GM21717 (cell line): ENCODE data around the gene POLR2I.

Experiments used
- ATAC-seq: cut with Tn5 transposase; IDR thresholded peaks from one replicate; pipeline ENCODE4 v1.9.1; 2021; ENCODE audit warnings: mild to moderate bottlenecking, moderate library complexity; ENCODE audit not compliant: unreplicated experiment

The POLR2I gene

GRCh38 chr19:36114721-36115452 lies at the start of gene POLR2I:
Gene POLR2I (minus strand): TSS chr19:36114875. CDS start chr19:36114856, 19 bp downstream.
- ATAC-seq, result peak; percentile 66

DNA sequence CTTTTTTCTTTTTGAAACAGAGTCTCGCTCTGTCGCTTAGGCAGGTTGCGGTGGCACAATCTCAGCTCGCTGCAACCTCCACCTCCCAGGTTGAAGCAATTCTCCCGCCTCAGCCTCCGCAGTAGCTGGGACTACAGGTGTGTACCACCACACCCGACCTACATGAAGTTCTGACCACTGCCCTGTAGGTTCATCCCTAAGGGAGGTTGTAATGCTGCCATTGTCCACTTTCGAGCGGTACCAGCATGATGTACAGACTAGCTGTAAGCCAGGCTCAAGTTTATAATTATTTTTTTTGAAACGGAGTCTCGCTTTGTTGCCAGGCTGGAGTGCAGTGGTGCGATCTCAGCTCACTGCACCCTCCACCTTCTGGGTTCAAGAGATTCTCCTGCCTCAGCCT lies 49.1 kb upstream of the POLR2I start:
- ATAC-seq, result no peak

DNA sequence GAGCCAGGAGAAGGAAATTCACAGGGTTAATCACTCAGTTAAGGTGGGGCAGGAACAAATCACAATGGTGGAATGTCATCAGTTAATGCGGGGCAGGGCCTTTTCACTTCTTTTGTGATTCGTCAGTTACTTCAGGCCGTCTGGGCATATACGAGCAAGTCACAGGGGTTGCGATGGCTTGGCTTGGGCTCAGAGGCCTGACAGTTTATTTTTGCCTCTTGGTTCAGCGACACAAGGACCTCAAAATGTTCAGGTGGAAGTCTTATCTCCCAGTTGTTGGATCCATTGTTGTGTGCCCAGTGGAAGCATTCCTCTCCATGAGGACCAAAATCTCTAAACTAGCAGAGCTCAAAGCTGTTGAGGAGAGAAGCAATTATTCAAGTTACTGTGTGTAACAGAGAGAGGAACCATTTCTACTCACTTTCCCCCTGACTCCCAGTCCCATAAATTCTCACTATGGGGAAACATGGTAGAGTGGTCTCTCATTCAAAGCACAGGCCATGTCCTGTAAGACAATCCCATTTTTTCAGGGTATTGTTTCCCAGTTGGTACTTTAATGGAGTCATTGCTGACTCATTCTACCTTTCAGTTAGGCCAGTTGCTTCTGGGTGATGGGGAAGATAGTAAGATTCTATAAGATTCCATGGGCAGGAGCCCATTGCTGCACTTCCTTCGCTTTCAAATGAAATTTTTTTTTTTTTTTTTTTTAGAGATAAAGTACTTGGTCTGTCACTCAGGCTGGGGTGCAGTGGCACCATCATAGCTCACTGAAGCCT lies 46.3 kb upstream of the POLR2I start:
- ATAC-seq, result no peak

DNA sequence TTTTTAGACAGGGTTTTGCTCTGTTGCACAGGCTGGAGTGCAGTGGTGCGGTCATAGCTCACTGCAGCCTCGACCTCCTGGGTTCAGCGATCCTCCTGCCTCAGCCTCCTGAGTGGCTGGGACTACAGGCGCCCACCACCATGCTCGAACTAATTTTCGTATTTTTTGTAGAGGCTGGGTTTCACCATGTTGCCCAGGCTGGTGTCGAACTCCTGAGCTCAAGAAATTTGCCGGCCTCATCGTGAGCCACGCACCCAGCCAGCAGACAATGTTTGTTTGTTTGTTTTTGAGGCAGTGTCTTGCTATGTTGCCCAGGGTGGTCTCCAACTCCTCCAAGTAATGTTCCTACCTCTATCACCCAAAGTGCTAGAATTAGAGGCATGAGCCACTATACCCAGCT lies 38.5 kb upstream of the POLR2I start:
- no peak for ATAC-seq

DNA sequence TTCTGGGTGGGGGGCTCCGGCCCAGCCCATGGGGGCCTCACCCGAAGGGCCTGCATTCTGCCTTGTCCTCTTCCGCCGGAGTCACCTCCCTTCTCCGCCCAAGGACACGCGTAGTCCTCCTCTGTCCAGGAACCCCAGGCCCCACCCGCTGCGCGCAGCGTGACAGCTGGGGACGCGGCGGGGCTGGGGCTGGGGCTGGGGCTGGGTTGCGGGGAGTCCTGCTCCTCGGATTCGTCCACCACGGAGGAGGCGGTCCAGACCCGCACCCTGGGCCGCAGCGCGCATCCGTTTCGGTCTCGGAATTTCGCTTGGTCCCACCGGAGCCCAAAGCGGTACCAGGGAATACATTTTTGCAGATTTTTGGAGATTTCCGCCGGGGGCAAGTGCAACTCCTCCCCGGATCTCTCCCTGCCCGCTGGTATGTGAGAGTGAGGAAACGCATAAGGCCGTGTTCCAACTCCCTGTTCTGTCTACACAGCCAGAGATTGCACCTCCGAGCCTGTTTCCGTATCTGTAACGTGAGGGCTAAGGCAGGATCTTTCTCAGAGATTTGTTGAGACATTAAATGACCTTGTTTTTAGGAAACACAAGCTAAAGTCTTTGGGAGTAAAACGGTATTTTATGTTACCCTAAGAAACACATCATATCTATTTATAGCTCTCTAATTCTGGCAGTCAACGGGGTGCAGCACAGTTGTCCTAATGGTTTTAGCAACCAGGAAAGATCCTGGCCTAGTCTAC lies 37.8 kb upstream of the POLR2I start, which contains the start of gene COX7A1:
Gene COX7A1, minus strand, starts transcription at position 96 of the 740 bp plus-strand sequence. Its CDS starts 40 bp downstream, at position 56.
- no peak for ATAC-seq

- no peak for ATAC-seq
These were observed 37.3 kb upstream of the POLR2I start for GRCh38 chr19:36152019-36152351.

DNA sequence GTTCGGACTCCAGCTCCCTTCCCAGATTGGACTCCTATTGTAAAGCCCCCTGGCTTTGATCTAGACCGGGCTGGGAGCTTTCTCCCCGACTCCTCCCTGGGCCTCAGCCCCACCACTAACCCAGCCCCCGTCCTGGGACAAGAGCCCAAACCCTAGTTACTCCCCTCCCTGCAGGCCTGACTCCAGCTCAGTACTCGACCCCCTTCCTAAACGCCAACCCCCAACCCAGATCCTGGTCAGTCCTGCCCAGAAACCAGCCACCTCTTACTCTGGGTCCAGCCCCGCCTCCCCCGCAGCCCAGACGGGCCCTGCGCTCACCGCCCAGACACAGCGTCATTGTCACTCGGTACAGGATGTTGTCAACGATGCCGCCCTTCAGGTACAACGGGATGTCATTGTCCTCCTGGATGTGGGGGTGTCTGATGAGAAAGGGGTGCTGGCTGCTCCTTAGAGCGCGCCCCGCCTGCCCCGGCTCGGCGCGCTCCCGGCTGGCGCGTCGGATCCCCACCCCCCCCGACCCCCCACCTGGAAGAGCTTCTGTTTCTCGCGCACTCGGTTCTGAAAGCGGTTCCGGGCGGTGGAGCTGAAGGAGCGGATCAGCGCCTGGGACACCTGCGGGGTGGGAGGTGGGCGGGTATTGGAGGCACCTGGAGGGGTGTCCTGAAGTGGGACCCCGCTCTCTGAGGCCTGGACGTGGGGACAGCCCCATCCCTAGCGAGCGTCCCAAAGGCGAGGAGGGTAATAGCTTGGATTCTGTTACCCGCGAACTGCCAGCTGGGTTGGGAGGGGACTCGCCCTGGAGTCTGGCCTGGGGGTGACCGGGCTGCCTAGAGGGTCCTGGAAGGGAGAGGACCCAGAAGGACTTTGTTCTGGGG lies 36.7 kb upstream of the POLR2I start:
- no peak for ATAC-seq

DNA sequence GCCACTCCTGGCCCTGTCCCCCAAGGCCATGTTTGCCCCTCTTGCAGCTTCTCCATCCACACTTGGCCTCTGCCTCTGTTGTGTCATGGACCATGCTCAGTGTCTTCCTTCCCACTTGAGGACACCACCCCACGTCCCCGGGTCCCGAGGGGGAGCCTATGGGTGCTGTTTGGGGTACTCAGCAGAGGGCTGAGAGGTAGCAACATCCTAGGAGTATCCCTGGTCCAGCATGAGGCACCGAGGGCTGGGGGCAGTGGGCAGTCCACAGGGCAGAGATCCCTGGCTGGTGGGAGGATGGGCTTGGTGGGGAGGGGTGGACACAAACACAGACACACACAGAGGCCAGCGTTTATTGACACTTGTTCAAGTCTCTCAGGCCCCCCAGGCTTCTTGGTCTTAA lies 35.9 kb upstream of the POLR2I start:
- no peak for ATAC-seq

DNA sequence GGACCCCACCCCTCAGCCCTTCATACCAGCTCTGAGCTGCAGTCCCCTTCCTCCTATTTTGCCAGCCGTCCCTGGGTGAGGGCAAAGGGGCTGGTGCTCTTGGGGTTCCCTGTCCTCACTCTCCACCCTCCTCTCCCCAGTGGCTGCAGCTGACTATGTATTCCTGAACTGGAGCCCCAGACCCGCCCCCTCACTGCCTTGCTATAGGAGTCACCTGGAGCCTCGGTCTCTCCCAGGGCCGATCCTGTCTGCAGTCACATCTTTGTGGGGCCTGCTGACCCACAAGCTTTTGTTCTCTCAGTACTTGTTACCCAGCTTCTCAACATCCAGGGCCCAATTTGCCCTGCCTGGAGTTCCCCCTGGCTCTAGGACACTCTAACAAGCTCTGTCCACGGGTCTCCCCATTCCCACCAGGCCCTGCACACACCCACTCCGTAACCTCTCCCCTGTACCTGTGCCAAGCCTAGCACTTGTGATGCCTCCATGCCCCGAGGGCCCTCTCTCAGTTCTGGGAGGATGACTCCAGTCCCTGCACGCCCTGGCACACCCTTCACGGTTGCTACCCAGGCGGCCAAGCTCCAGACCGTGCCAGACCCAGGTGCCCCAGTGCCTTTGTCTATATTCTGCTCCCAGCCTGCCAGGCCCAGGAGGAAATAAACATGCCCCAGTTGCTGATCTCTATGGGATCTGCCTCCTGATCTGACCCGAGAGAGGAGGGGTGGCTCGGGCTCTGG lies 35.2 kb upstream of the POLR2I start:
- ATAC-seq, result no peak

DNA sequence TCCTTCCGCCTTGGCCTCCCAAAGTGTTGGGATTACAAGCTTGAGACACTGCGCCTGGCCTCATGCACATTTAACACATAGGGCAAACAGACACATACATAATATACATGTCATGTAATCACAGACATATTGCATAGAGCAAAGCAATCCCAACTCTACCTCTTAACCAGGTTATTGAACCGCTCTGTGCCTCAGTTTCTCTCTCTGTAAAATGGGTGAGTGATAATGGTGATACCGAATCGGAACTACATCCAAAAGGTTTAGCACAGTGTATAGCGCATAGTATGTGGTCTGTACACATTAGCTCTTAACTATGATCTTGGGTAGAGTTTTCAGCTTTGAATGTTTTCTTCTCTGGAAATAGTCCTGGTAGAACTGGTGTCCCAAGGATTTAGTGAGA lies 29.9 kb upstream of the POLR2I start:
- no peak for ATAC-seq

DNA sequence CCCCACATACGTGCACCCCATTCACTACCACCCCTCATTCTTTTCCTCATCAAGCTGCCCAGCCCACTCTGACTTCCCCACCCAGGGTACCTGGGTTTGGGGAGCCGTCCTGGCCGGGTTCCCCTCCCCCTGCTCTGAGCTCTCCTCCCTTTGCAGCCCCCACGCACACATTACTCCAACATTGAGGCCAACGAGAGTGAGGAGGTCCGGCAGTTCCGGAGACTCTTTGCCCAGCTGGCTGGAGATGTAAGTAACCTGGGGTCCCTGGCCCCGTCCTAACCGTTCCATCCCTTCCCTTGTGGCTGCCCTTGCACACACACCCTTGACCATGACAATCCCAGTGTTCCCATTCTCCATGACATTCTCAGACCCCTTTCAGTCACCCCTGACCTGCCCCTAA lies 27.8 kb upstream of the POLR2I start:
- no peak for ATAC-seq

DNA sequence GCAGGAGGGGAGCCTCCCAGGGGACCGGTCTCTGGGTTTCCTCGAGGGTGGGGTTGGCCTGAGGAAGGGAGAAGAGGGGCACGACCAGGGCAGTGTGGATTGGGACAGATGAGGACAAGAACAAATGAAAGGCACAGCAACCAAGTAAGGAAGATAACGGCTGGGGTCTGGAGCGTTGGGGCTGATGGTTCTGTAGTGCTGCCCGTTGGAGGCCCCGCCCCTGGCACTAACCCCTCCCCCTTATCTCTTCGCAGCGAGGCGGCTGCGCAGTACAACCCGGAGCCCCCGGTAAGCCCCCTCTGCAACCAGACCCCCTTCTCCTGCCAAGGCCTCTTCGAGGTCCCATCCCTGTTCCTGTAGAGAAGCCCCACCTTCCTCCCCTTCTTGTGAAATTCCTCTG lies 27.4 kb upstream of the POLR2I start:
- ATAC-seq, result no peak

- peak; percentile 36 for ATAC-seq
These were observed 26.6 kb upstream of the POLR2I start for GRCh38 chr19:36141039-36141927.

GRCh38 chr19:36140304-36141038 lies 25.8 kb upstream of the POLR2I start:
- ATAC-seq, result peak; percentile 11

DNA sequence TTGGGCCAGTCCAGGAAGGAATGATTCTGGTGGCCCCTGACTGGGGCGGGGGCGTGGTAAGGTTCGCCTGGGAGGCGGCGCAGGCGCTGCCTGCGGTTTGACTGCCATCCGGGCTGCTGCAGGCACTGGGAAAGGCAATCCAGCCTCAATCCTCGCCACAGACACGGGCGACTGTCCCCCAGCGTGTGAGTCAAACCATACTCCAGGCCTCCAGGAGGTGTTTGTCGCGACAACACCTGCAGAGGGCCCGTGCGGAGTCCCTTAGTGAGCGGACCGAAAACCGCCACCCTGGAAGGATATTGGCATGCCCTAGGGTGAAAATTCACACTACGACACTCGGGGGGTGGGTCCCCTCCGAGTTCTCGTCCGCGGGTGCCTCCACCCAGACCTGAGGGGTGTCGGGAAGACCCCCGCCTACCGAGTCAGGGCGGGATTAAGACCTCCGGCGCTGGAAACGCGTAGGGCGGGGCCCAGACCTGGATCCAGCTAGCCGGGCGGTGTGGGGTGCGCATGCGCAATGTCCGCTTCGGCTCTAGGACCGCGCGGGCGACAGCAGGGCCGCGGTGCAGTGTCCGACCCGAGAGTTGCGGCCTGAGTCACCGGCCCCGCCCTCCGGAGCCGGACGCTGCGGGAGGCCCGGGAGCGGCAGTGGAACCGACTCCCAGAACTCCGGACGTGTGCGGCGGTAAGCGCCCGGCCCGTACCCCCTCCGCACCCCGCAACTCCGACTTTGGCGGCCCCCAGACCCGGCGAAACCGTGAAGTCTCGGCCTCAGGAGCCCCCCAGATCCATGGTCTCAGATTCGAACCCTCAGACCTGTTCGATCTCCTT lies 25.0 kb upstream of the POLR2I start, which contains the start of gene CAPNS1:
Gene CAPNS1, plus strand, starts transcription at position 594 of the 831 bp plus-strand sequence. CDS start 946 bp downstream, outside the sequence.
- peak; percentile 60 for ATAC-seq

DNA sequence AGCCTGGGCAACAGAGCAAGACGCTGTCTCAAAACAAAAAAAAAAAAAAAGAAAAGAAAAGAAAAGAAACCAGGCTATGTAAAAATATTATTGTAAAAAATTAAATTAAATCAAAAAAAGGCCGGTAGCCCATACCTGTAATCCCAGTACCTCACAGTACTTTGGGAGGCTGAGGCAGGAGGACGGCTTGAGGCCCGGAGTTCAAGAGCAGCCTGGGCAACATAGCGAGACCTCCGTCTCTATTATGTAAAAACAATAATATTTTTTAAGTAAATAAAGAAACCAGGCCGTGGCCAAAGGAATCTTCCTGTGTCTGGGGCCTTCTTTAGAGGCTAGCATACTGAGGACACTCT lies 24.4 kb upstream of the POLR2I start:
- no peak for ATAC-seq

- ATAC-seq, result no peak
These were observed 22.4 kb upstream of the POLR2I start for GRCh38 chr19:36136964-36137686.
